Karpas-422 (cell line): Measurements from ENCODE around the gene POFUT1. TPM values are rescaled to one million over a fixed set of nuclear protein-coding genes. Genes with fewer than 3 reads are reported as not detected.
"Not testable (repeated sequence)": the region's sequence is repeated elsewhere in the genome, so short reads cannot be mapped to it uniquely, and the experiment has no call there.

Experiments
- DNase-seq: peaks from one replicate; pipeline ENCODE4 v3.0.0-alpha.2; 2015
- H2AFZ ChIP-seq: fragments of 200-600 bp; sonication (generic); 2 replicates; pipeline ENCODE4 v1.6.1; 2014; ENCODE audit warnings: antibody characterized with exemption, low read length, mixed read lengths
- H3K27ac ChIP-seq: fragments of 200-600 bp; sonication (generic); 2 replicates; pipeline ENCODE4 v1.5.1; 2014; ENCODE audit warnings: mild to moderate bottlenecking, low read length, moderate library complexity
- H3K27me3 ChIP-seq: fragments of 200-600 bp; sonication (generic); 2 replicates; pipeline ENCODE4 v1.6.1; 2014; ENCODE audit warnings: low read length, mixed read lengths
- H3K36me3 ChIP-seq: fragments of 200-600 bp; sonication (generic); 2 replicates; pipeline ENCODE4 v1.6.1; 2014; ENCODE audit warnings: low read length, mixed read lengths; ENCODE audit not compliant: insufficient read depth
- H3K4me1 ChIP-seq: fragments of 200-600 bp; sonication (generic); 2 replicates; pipeline ENCODE4 v1.6.1; 2014; ENCODE audit warnings: mild to moderate bottlenecking, low read length, mixed read lengths
- H3K4me2 ChIP-seq: fragments of 200-600 bp; sonication (generic); 2 replicates; pipeline ENCODE4 v1.6.1; 2014; ENCODE audit warnings: low read length, low read depth, mild to moderate bottlenecking; ENCODE audit not compliant: poor library complexity, severe bottlenecking
- H3K4me3 ChIP-seq: fragments of 200-600 bp; sonication (generic); 2 replicates; pipeline ENCODE4 v1.5.1; 2014; ENCODE audit warnings: mild to moderate bottlenecking, antibody characterized with exemption, low read length, mixed read lengths
- H3K79me2 ChIP-seq: fragments of 200-600 bp; sonication (generic); 2 replicates; pipeline ENCODE4 v1.6.1; 2014; ENCODE audit warnings: mild to moderate bottlenecking, low read length, mixed read lengths
- H3K9ac ChIP-seq: fragments of 200-600 bp; sonication (generic); 2 replicates; pipeline ENCODE4 v1.6.0; 2014; ENCODE audit warnings: low read length
- H3K9me2 ChIP-seq: fragments of 200-600 bp; sonication (generic), shearing (Covaris generic); replicated peaks from 2 replicates; pipeline ENCODE4 v1.6.0; 2014; ENCODE audit warnings: mild to moderate bottlenecking, low read length, moderate library complexity; ENCODE audit not compliant: insufficient read depth
- H3K9me3 ChIP-seq: fragments of 300-700, 200-600 bp; sonication (generic); 2 replicates; pipeline ENCODE4 v1.6.1; 2014; ENCODE audit warnings: low read length, mixed read lengths
- H4K20me1 ChIP-seq: fragments of 200-600 bp; sonication (generic); 2 replicates; pipeline ENCODE4 v1.6.1; 2014; ENCODE audit warnings: mild to moderate bottlenecking, antibody characterized with exemption, low read length, low read depth; ENCODE audit not compliant: insufficient read depth
- total RNA-seq: library from RNA; depleted of rRNA; stranded (reverse); fragments of >200 nt; shearing (Covaris generic); gene quantifications from 2 replicates; pipeline ENCODE4 v1.2.3, GENCODE V29; 2014; ENCODE audit warnings: low replicate concordance

The POFUT1 gene
- total RNA-seq, 1 experiment from 2014 or later: 16.7 TPM

DNA sequence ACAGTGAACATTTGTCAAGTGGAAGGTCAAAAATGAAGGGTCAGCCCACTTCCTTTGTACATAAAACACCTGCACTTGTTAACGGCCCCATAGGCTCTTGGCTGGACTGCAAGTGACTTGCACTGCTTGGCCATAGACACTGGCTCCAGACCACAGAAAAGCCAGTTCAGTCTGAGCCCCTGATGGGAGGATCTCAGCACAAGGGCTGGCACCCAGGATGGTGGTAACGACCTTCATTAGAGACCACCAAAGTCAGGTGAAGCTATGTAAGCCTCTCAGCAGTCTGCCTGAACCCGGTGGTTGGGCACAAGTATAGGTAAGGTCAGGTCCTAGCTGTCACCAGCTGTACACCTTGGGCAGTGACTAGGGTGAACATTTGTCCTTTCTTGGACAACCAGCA lies 16.3 kb upstream of the POFUT1 start:
- Histone ChIP-seq H3K4me2 (no peak overlapping the region), H2AFZ (no peak overlapping the region), H3K9me3 (no peaks in the 10 kb centered on the region), H3K27me3 (no peaks in the 10 kb centered on the region), H3K79me2 (no peaks in the 10 kb centered on the region), H3K36me3 (peaks cover 9% of the 10 kb centered on the region; the same call in 1 of the 2 replicates), H3K4me3 (no peak overlapping the region), H3K9me2 (no peaks in the 10 kb centered on the region), H3K4me1 (no peaks in the 10 kb centered on the region), H3K27ac (no peak overlapping the region), H4K20me1 (peaks cover 4% of the 10 kb centered on the region; the same call in 1 of the 2 replicates), H3K9ac (no peak overlapping the region)
- no peak for DNase-seq

DNA sequence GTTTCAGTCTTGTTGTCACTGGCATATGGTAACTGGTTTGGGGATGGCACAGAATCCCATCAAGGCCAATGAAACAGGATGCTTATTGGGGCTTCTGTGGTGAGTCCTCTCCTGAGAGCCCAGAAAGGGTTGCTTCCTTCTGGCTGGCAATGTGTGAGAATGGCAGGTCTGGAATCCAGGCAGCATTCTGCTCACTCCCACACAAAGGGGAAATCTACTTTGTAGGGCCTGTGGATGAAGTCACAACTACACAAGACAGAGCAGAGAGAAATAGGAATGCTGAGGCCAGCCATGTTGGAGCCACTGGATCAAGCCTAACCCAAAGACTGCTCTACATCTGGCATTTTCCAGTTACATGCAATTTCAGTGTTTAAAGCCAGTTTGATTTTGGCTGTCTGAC lies 15.8 kb upstream of the POFUT1 start:
- Histone ChIP-seq H3K79me2 (no peaks in the 10 kb centered on the region), H3K4me3 (no peak overlapping the region), H3K4me2 (no peak overlapping the region), H3K9me2 (no peaks in the 10 kb centered on the region), H4K20me1 (peaks cover 4% of the 10 kb centered on the region; the same call in 1 of the 2 replicates), H3K9me3 (no peaks in the 10 kb centered on the region), H3K4me1 (no peaks in the 10 kb centered on the region), H3K27ac (no peak overlapping the region), H2AFZ (no peak overlapping the region), H3K36me3 (peaks cover 9% of the 10 kb centered on the region; the same call in 1 of the 2 replicates), H3K9ac (no peak overlapping the region), H3K27me3 (no peaks in the 10 kb centered on the region)
- no peak for DNase-seq

- DNase-seq: no peak
- no peak overlapping the region for H3K9ac ChIP-seq
- no peaks in the 10 kb centered on the region for H3K9me2 ChIP-seq
Measured at GRCh38 chr20:32192698-32193097, 15.0 kb upstream of the POFUT1 start.

GRCh38 chr20:32193336-32193735 lies 14.3 kb upstream of the POFUT1 start:
- not testable (repeated sequence) for H3K79me2 ChIP-seq, DNase-seq, H3K9me3 ChIP-seq, H3K9ac ChIP-seq, H2AFZ ChIP-seq, H3K4me3 ChIP-seq, H4K20me1 ChIP-seq, H3K9me2 ChIP-seq, H3K27me3 ChIP-seq, H3K4me1 ChIP-seq, H3K4me2 ChIP-seq, H3K27ac ChIP-seq
- peaks cover 21% of the 10 kb centered on the region; the same call in 1 of the 2 replicates for H3K36me3 ChIP-seq

More at GRCh38 chr20:32192698-32193097, 15.0 kb upstream of the POFUT1 start:
- no peaks in the 10 kb centered on the region for H3K9me3 ChIP-seq
- peaks cover 17% of the 10 kb centered on the region; the same call in 1 of the 2 replicates for H3K36me3 ChIP-seq
- no peak overlapping the region for H3K27ac ChIP-seq
- H2AFZ ChIP-seq: no peak overlapping the region
- H3K27me3 ChIP-seq: no peaks in the 10 kb centered on the region
- H3K4me2 ChIP-seq: no peak overlapping the region
- H3K4me3 ChIP-seq: no peak overlapping the region
- H3K4me1 ChIP-seq: no peaks in the 10 kb centered on the region
- H4K20me1 ChIP-seq: peaks cover 6% of the 10 kb centered on the region; the same call in 1 of the 2 replicates
- H3K79me2 ChIP-seq: peaks cover 5% of the 10 kb centered on the region

GRCh38 chr20:32193996-32194395 lies 13.7 kb upstream of the POFUT1 start:
- Histone ChIP-seq H3K79me2 (peaks cover 14% of the 10 kb centered on the region), H3K9me3 (no peaks in the 10 kb centered on the region), H3K27ac (no peak overlapping the region), H4K20me1 (peaks cover 9% of the 10 kb centered on the region; the same call in 1 of the 2 replicates), H3K27me3 (no peaks in the 10 kb centered on the region), H3K4me3 (no peak overlapping the region), H3K4me1 (no peaks in the 10 kb centered on the region), H3K36me3 (peaks cover 25% of the 10 kb centered on the region), H3K9me2 (no peaks in the 10 kb centered on the region), H3K4me2 (no peak overlapping the region), H2AFZ (no peak overlapping the region), H3K9ac (no peak overlapping the region)
- no peak for DNase-seq

- no peaks in the 10 kb centered on the region for H3K4me1 ChIP-seq
- H3K9me2 ChIP-seq: no peaks in the 10 kb centered on the region
- no peak overlapping the region for H3K27ac ChIP-seq
- H3K4me2 ChIP-seq: no peak overlapping the region
- H4K20me1 ChIP-seq: peaks cover 18% of the 10 kb centered on the region; the same call in 1 of the 2 replicates
- H2AFZ ChIP-seq: no peak overlapping the region
- no peaks in the 10 kb centered on the region for H3K9me3 ChIP-seq
- peaks cover 25% of the 10 kb centered on the region for H3K79me2 ChIP-seq
- no peak overlapping the region for H3K9ac ChIP-seq
- peaks cover 30% of the 10 kb centered on the region for H3K36me3 ChIP-seq
- H3K4me3 ChIP-seq: no peak overlapping the region
- DNase-seq: no peak
- H3K27me3 ChIP-seq: no peaks in the 10 kb centered on the region
Measured at GRCh38 chr20:32195581-32195980, 12.1 kb upstream of the POFUT1 start.

- peaks cover 35% of the 10 kb centered on the region for H3K79me2 ChIP-seq
- not testable (repeated sequence) for H3K4me2 ChIP-seq, H3K4me1 ChIP-seq, DNase-seq, H3K27me3 ChIP-seq, H3K9me3 ChIP-seq, H2AFZ ChIP-seq, H3K9me2 ChIP-seq, H3K4me3 ChIP-seq, H3K9ac ChIP-seq, H3K27ac ChIP-seq
- H4K20me1 ChIP-seq: peaks cover 27% of the 10 kb centered on the region; the same call in 1 of the 2 replicates
- peaks cover 33% of the 10 kb centered on the region for H3K36me3 ChIP-seq
Measured at GRCh38 chr20:32196613-32197012, 11.1 kb upstream of the POFUT1 start.

DNA sequence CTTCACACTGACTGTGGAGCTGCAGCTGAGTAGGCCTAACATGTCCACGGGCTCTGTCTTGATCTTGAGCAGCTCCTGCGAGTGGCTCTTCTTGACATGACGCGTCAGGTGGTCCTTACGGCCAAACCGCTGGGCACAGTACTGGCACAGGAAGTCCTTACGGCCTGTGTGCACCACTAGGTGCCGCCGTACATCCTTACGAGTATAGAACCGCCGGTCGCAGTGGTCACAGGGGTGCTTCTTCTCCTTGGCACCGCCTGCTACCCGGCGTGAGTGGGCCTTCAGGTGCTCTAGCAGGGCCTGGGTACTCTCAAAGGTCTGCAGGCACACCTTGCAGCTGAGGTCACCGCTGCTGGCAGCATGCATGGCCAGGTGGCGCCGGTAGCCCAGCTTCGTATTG lies 10.5 kb upstream of the POFUT1 start:
- not testable (repeated sequence) for H3K9ac ChIP-seq, DNase-seq, H3K4me3 ChIP-seq, H3K4me1 ChIP-seq, H3K27ac ChIP-seq, H3K9me2 ChIP-seq, H3K4me2 ChIP-seq, H2AFZ ChIP-seq, H3K27me3 ChIP-seq, H3K9me3 ChIP-seq
- Histone ChIP-seq H4K20me1 (peaks cover 31% of the 10 kb centered on the region; the same call in 1 of the 2 replicates), H3K36me3 (peaks cover 35% of the 10 kb centered on the region), H3K79me2 (peaks cover 41% of the 10 kb centered on the region)
